Peyer's patch (tissue), 4 donors: ENCODE measurements around the gene PLXNA2.

Experiments used
- POLR2A ChIP-seq, 2 donors: fragments of 450-650 bp; IDR thresholded peaks; one replicate each; pipeline ENCODE4 v1.5.1; 2017; ENCODE audit warnings: antibody characterized with exemption in 2 of 2, mild to moderate bottlenecking in 2 of 2, moderate library complexity in 2 of 2
- TF ChIP-seq, protein P1 (sequence below), 6 experiments: fragments of 450-650 bp in 4 of 6; fragments of 200-600 bp in 2 of 6; sonication (generic) in 1 of 6; IDR thresholded peaks; one replicate each; pipeline ENCODE4 v1.5.1; 2017 to 2019; ENCODE audit warnings: antibody characterized with exemption in 6 of 6, mild to moderate bottlenecking in 3 of 6, moderate library complexity in 1 of 6

GRCh38 chr1:208041505-208041904, 202.7 kb downstream of the PLXNA2 start:
- TF ChIP-seq, protein P1, sequence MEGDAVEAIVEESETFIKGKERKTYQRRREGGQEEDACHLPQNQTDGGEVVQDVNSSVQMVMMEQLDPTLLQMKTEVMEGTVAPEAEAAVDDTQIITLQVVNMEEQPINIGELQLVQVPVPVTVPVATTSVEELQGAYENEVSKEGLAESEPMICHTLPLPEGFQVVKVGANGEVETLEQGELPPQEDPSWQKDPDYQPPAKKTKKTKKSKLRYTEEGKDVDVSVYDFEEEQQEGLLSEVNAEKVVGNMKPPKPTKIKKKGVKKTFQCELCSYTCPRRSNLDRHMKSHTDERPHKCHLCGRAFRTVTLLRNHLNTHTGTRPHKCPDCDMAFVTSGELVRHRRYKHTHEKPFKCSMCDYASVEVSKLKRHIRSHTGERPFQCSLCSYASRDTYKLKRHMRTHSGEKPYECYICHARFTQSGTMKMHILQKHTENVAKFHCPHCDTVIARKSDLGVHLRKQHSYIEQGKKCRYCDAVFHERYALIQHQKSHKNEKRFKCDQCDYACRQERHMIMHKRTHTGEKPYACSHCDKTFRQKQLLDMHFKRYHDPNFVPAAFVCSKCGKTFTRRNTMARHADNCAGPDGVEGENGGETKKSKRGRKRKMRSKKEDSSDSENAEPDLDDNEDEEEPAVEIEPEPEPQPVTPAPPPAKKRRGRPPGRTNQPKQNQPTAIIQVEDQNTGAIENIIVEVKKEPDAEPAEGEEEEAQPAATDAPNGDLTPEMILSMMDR (IDR thresholded peaks at IDR 0.05), result no peak
- TF ChIP-seq POLR2A (IDR thresholded peaks at IDR 0.05), result no peak
